ENCODE data around the gene FREM1. TPM values are rescaled to one million over a fixed set of nuclear protein-coding genes. Genes with fewer than 3 reads are reported as not detected.

Gene FREM1
- total and polyA plus RNA-seq, 2 of the 13 experiments (the other 11 are each of a cell fraction or from before 2014, with no cell fraction given), result 64.3 to 202 TPM

DNA sequence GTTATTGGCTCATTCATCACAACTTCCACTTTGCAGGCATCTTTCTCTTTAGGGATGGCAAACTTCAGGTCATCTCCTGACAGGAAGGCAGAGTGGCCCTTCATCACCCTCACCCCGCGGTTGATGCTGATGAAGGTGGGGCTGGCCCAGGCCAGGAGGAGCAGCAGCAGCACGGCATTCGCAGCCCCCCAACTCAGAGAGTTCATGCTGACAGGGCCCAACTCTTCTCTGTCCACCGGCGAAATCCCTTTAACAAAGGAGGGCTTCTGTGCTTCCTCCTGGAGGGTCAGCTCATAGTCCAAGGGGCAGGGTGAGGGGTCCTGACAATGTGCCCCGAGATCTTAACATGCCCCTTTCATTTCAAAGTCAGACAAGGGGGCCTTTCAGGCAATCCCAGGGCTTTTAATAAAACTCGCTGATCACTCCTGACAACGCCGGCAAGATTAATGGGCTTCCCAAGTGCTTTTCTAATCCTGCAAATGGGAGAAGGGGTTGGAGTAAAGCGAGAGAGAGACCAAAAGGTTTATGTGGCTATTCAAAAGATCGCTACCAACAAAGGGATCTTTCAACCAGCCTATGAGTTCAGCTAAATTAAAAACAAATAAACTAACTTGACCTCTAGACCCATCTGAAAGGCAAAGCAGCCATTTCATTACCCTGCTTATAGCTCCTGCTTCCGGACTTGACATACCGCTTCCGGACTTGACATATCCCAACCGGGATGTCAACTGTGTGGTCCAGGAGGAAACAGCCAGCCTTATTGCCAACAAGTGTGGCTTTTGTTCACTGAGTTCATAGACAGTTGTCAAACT is 41.2 kb downstream of the FREM1 start (continued):
- TF ChIP-seq, protein P1, sequence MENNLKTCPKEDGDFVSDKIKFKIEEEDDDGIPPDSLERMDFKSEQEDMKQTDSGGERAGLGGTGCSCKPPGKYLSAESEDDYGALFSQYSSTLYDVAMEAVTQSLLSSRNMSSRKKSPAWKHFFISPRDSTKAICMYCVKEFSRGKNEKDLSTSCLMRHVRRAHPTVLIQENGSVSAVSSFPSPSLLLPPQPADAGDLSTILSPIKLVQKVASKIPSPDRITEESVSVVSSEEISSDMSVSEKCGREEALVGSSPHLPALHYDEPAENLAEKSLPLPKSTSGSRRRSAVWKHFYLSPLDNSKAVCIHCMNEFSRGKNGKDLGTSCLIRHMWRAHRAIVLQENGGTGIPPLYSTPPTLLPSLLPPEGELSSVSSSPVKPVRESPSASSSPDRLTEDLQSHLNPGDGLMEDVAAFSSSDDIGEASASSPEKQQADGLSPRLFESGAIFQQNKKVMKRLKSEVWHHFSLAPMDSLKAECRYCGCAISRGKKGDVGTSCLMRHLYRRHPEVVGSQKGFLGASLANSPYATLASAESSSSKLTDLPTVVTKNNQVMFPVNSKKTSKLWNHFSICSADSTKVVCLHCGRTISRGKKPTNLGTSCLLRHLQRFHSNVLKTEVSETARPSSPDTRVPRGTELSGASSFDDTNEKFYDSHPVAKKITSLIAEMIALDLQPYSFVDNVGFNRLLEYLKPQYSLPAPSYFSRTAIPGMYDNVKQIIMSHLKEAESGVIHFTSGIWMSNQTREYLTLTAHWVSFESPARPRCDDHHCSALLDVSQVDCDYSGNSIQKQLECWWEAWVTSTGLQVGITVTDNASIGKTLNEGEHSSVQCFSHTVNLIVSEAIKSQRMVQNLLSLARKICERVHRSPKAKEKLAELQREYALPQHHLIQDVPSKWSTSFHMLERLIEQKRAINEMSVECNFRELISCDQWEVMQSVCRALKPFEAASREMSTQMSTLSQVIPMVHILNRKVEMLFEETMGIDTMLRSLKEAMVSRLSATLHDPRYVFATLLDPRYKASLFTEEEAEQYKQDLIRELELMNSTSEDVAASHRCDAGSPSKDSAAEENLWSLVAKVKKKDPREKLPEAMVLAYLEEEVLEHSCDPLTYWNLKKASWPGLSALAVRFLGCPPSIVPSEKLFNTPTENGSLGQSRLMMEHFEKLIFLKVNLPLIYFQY (CRISPR knock-in tag; IDR thresholded peaks at IDR 0.05; ENCODE audit: borderline replicate concordance), result 0 out of 2 replicates have a peak, but pooled peaks have one; percentile 23
- TF ChIP-seq JUN (CRISPR knock-in tag; IDR thresholded peaks at IDR 0.05) (0 out of 2 replicates have a peak, but pooled peaks have one; percentile 51), KLF12 (CRISPR knock-in tag; IDR thresholded peaks at IDR 0.05; ENCODE audit: borderline replicate concordance) (no peak), TRIM24 (CRISPR knock-in tag; IDR thresholded peaks at IDR 0.05) (0 out of 2 replicates have a peak, but pooled peaks have one; percentile 49), GABPB1 (CRISPR knock-in tag; IDR thresholded peaks at IDR 0.05) (peak; percentile 66), GFI1 (CRISPR knock-in tag; IDR thresholded peaks at IDR 0.05; ENCODE audit: borderline replicate concordance) (0 out of 2 replicates have a peak, but pooled peaks have one; percentile 56), CCAR2 (optimal IDR thresholded peaks at IDR 0.05; ENCODE audit: low read depth, low read length) (no peak), AGO2 (optimal IDR thresholded peaks at IDR 0.05; ENCODE audit: low read depth, low read length) (no peak), ZBTB21 (CRISPR knock-in tag; IDR thresholded peaks at IDR 0.05) (0 out of 2 replicates have a peak, but pooled peaks have one; percentile 21), HNRNPH1 (optimal IDR thresholded peaks at IDR 0.05; ENCODE audit: low read depth, low read length) (peak; percentile 76), ZNF563 (CRISPR knock-in tag; IDR thresholded peaks at IDR 0.05) (no peak), ZBTB42 (CRISPR knock-in tag; IDR thresholded peaks at IDR 0.05) (no peak)
- TF ChIP-seq, protein P2, sequence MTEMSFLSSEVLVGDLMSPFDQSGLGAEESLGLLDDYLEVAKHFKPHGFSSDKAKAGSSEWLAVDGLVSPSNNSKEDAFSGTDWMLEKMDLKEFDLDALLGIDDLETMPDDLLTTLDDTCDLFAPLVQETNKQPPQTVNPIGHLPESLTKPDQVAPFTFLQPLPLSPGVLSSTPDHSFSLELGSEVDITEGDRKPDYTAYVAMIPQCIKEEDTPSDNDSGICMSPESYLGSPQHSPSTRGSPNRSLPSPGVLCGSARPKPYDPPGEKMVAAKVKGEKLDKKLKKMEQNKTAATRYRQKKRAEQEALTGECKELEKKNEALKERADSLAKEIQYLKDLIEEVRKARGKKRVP (CRISPR knock-in tag; IDR thresholded peaks at IDR 0.05), result peak in 1 of 2 experiments; percentile 63; a peak in 1 of 4 replicates
- TF ChIP-seq, protein P3, sequence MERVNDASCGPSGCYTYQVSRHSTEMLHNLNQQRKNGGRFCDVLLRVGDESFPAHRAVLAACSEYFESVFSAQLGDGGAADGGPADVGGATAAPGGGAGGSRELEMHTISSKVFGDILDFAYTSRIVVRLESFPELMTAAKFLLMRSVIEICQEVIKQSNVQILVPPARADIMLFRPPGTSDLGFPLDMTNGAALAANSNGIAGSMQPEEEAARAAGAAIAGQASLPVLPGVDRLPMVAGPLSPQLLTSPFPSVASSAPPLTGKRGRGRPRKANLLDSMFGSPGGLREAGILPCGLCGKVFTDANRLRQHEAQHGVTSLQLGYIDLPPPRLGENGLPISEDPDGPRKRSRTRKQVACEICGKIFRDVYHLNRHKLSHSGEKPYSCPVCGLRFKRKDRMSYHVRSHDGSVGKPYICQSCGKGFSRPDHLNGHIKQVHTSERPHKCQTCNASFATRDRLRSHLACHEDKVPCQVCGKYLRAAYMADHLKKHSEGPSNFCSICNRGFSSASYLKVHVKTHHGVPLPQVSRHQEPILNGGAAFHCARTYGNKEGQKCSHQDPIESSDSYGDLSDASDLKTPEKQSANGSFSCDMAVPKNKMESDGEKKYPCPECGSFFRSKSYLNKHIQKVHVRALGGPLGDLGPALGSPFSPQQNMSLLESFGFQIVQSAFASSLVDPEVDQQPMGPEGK (CRISPR knock-in tag; IDR thresholded peaks at IDR 0.05), result peak; percentile 81
- TF ChIP-seq, protein P4, sequence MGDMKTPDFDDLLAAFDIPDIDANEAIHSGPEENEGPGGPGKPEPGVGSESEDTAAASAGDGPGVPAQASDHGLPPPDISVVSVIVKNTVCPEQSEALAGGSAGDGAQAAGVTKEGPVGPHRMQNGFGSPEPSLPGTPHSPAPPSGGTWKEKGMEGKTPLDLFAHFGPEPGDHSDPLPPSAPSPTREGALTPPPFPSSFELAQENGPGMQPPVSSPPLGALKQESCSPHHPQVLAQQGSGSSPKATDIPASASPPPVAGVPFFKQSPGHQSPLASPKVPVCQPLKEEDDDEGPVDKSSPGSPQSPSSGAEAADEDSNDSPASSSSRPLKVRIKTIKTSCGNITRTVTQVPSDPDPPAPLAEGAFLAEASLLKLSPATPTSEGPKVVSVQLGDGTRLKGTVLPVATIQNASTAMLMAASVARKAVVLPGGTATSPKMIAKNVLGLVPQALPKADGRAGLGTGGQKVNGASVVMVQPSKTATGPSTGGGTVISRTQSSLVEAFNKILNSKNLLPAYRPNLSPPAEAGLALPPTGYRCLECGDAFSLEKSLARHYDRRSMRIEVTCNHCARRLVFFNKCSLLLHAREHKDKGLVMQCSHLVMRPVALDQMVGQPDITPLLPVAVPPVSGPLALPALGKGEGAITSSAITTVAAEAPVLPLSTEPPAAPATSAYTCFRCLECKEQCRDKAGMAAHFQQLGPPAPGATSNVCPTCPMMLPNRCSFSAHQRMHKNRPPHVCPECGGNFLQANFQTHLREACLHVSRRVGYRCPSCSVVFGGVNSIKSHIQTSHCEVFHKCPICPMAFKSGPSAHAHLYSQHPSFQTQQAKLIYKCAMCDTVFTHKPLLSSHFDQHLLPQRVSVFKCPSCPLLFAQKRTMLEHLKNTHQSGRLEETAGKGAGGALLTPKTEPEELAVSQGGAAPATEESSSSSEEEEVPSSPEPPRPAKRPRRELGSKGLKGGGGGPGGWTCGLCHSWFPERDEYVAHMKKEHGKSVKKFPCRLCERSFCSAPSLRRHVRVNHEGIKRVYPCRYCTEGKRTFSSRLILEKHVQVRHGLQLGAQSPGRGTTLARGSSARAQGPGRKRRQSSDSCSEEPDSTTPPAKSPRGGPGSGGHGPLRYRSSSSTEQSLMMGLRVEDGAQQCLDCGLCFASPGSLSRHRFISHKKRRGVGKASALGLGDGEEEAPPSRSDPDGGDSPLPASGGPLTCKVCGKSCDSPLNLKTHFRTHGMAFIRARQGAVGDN (CRISPR knock-in tag; IDR thresholded peaks at IDR 0.05), result peak; percentile 83
- TF ChIP-seq, protein P5, sequence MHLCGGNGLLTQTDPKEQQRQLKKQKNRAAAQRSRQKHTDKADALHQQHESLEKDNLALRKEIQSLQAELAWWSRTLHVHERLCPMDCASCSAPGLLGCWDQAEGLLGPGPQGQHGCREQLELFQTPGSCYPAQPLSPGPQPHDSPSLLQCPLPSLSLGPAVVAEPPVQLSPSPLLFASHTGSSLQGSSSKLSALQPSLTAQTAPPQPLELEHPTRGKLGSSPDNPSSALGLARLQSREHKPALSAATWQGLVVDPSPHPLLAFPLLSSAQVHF (CRISPR knock-in tag; IDR thresholded peaks at IDR 0.05), result no peak
